Liver (tissue), 3 donors: ENCODE results near the gene ADGRF4.

Source experiments
- CTCF ChIP-seq: fragments of 150-350 bp; IDR thresholded peaks from 2 replicates; pipeline ENCODE4 v1.5.1; 2017; ENCODE audit warnings: improper control_type of control experiment, low read depth, low read length; ENCODE audit not compliant: missing input control
- GABPA ChIP-seq, 2 donors: IDR thresholded peaks in 1 of 2; conservative IDR thresholded peaks in 1 of 2; 2 replicates each; pipeline ENCODE4 v1.6.1; 2016; ENCODE audit warnings: antibody characterized with exemption in 2 of 2, mild to moderate bottlenecking in 1 of 2, moderate library complexity in 1 of 2
- donor health status: healthy.
- donor health status: healthy.

DNA sequence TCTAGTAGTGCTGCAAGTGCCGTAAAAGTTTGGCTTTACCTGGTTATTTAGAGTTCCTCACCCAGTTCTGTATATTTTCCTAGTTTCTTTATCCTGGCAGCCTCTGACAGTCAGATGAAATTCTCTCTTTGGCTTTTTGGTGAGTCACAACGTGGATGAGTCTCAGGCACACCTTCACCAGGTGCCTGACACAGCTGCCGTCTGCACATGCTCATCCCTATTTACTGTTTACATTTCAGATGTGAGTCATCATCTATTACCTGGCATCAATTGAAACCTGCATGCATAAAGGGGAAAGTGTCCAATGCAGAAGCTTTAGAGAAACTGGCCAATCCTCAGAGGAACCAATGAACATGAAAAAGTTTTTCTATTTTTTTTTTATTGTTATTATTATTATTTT lies 33.3 kb upstream of the ADGRF4 start:
- TF ChIP-seq CTCF (no peak), GABPA (IDR thresholded peaks at IDR 0.05 in 1 of 2, conservative IDR thresholded peaks at IDR 0.05 in 1 of 2) (no peak)
